ENCODE data around the gene PCDH15.
"Not testable (repeated sequence)": the region's sequence is repeated elsewhere in the genome, so short reads cannot be mapped to it uniquely, and the experiment has no call there.

PCDH15 gene

GRCh38 chr10:53978301-53978700 is 822.7 kb downstream of the PCDH15 start:
- DNase-seq (ENCODE audit: low spot score), result no peak

GRCh38 chr10:53977267-53977666 is 823.8 kb downstream of the PCDH15 start:
- no peak for DNase-seq (ENCODE audit: low spot score)

- peak; percentile 13 for DNase-seq (ENCODE audit: low spot score)
These were observed 843.6 kb downstream of the PCDH15 start for GRCh38 chr10:53957401-53957800.

DNA sequence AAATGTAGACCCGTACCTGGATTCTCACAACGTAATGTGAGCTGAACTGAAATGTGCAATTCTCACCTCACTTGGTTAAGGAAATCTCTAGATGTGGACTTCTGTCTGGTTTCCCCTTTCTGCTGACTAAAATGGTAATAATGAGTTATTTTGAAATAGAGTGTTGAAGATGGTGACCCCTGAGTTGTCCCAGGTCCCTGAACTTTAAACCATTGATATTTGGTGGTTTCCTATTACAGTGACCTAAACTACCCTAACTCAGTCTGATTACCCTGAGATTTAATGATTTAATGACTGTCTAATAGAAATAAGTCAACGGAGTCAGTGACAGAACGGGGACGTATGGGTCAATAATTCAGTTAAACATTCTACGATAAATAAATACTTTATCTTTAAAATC is 845.9 kb downstream of the PCDH15 start:
- no peak for DNase-seq (ENCODE audit: low spot score)

DNA sequence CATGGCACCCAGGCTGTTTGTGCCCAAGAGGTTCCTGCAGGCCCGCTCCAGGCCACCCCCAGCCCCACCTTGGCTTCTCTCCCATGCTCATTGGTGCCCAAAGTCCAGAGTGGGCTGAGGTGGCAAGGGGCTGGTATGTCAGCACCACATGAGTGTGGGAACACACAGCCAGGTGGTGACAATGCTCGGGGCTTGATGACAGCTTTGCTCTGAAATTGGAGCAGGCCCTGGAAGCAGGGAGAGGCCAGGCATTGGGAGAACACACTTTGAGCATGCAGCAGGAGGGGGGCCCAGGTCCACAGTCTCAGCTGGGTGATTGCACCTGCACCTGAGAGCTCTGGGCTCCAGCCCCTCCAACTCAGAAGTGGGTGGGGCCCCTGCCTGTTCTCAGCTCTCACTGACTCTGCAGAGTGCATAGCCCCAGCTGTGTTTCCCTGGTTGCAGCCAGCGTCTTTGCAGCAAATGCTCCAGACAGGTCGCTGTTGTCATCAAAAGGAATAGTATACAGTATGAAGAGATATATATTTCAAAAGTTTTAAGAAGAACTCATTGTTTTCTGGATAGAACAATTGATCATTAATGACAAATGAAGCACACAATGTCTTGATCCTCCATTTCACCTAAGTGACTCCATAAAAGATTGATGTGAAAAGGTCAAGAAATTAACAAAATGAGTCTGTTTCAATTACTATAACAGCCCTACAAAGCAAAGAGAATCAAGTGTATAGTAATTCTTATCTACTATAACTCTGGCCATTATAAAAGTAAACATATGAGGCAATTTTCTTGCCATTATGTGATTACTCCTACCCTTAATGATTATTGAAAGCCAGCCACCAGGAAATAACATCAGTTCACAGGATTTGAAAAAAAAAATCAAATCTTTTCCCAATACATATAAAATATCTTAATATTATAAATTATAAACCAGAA is 848.1 kb downstream of the PCDH15 start:
- DNase-seq (ENCODE audit: low spot score), result no peak

DNA sequence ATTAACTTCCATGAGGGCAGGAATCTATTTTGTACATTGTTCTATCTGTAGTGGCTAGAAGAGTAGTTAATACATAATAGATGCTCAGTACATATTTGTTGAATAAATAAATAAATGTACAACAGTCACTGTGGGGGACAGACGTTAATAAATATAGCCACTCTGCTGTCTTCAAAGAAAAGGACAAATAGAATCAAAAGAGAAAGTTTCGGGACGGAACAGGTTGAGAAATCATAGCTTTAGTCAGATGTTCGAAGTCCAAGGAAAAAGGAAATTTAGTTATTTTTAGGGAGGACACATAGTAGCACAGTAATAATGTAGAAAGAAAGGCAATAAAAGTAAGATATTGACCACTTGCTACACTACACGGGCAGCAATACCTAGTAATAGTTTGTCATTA is 861.4 kb downstream of the PCDH15 start:
- DNase-seq (ENCODE audit: low spot score), result no peak

GRCh38 chr10:53930648-53931047 is 870.4 kb downstream of the PCDH15 start:
- no peak for DNase-seq (ENCODE audit: low spot score)

GRCh38 chr10:53924051-53924700 is 876.9 kb downstream of the PCDH15 start:
- not testable (repeated sequence) for DNase-seq (ENCODE audit: low spot score)

- DNase-seq (ENCODE audit: low spot score), result no peak
These were observed 882.3 kb downstream of the PCDH15 start for GRCh38 chr10:53918755-53919154.

DNA sequence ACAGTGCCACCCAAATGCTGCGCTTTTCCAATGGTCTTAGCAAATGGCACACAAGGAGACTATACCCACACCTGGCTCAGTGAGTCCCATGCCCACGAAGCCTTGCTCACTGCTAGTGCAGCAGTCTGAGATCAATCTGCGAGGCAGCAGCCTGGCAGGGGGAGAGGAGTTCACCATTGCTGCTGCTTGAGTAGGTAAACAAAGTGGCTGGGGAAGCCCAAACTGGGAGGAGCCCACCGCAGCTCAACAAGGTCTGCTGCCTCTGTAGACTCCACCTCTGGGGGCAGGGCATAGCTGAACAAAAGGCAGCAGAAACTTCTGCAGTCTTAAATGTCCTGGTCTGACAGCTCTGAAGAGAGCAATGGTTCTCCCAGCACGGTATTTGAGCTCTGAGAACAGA is 891.2 kb downstream of the PCDH15 start:
- DNase-seq (ENCODE audit: low spot score), result no peak

- no peak for DNase-seq (ENCODE audit: low spot score)
These were observed 896.4 kb downstream of the PCDH15 start for GRCh38 chr10:53904506-53905241.

GRCh38 chr10:53903756-53904155 is 897.3 kb downstream of the PCDH15 start:
- no peak for DNase-seq (ENCODE audit: low spot score)

DNA sequence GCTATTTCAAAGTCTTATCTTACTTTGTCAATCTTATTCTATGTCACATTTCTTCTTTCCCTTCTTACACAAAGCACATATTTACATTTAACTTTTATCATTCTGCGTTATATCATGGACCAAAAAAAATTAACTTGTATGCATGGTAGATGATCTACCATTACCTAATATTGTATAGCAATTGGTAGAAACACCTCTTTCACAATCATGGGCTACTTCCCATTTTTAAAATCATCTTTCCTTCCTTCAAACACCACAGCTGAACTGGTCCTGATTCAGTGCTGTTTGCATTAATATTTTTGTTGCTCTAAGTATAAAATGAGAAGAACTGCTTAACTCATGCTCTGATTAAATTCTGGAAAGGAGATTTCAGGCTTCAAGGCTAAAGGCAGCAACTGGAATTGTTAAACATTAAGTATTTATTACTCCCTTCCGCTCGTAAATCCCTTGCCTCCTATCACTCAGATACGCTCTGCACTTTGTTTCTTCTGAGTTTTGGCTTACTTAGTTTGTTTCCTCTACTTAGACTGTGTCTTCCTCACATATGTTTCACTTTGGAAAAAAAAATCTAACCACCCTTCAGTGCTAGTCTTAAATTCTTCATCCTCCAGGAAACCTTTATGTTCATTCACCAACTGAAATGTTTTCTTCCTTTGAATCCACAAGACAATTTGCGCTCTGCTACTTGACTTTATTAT is 901.4 kb downstream of the PCDH15 start:
- DNase-seq (ENCODE audit: low spot score), result no peak

DNA sequence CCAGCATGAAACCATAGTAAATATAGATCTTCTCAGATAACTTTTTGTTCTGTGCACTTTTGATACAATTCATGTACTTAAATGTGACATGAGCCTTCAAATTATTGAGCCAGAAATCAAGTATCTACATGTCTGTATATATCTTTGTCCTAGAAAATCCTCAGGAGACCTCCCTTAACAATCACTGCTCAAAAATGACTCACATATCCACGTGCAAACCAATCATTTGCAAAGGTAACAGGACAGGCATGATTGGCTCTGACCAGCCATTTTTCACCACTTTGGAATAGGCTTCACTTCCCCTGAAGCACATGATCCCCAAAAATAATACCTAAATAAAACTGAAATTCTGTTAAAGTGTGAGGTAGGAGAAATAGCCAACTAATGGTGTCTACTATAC is 902.5 kb downstream of the PCDH15 start:
- no peak for DNase-seq (ENCODE audit: low spot score)

DNA sequence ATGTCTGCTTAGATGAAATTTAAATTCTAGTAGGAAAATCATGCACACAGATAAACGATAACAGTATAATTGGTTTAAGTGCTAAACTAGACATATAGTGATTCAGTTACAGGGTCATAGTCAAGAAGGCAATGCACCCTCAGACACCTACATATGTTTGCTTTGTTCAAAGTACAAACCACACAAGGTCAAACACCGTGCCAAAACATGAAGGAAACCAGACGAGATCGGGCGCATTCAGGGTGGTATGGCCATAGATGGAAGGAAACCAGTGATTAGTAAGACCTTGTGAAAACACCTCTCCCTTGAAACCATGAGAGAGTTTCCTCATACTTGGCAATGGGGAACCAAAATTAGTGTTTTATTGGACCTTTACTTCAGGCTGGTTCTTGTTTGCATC is 906.9 kb downstream of the PCDH15 start:
- DNase-seq (ENCODE audit: low spot score), result no peak

- DNase-seq (ENCODE audit: low spot score), result no peak
These were observed 908.0 kb downstream of the PCDH15 start for GRCh38 chr10:53893061-53893460.

DNA sequence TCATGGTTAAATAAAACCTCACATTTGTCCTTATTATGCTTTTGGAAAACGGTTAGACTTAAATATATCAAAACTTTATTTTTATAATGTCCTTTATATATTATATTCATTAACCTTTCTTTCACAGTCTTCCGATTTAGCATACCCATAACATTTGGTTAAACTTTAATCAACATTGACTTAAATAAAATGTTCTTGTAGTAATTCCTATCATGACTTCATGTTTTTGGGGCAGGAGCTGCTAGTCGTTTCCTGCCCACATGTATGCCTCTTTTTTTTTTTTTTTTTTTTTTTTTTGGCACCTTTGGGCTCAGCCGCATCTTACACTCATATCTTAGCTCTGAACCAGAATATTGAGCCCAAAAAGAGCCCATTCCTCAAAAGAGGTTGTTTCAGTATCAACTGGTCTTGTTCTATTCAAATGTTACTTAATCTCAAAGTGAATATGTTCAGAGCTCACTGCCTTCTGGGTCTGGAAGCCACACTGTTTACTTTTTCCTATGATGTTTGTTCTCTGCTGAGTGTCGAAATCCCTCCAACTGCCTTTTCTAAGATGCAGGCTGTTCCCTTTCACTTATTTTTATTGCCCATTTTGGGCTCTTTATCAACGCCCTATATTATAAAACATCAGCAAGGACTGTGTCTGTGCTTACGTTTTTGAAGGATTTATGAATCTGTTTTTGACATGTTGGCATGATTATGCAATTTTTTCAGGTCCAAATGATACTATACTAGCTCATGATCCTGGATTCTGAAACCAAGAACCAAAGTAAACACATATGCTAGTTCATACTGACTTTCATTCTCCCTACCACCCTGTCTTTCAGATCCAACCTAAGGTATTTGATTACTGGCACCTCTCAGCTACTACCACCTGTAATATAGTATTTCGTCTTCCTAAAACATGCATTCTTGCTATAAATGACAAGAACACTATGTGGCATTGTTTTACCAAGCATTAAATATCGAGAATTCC is 914.4 kb downstream of the PCDH15 start:
- DNase-seq (ENCODE audit: low spot score), result no peak

GRCh38 chr10:53864846-53865245 is 936.2 kb downstream of the PCDH15 start:
- DNase-seq (ENCODE audit: low spot score), result no peak

DNA sequence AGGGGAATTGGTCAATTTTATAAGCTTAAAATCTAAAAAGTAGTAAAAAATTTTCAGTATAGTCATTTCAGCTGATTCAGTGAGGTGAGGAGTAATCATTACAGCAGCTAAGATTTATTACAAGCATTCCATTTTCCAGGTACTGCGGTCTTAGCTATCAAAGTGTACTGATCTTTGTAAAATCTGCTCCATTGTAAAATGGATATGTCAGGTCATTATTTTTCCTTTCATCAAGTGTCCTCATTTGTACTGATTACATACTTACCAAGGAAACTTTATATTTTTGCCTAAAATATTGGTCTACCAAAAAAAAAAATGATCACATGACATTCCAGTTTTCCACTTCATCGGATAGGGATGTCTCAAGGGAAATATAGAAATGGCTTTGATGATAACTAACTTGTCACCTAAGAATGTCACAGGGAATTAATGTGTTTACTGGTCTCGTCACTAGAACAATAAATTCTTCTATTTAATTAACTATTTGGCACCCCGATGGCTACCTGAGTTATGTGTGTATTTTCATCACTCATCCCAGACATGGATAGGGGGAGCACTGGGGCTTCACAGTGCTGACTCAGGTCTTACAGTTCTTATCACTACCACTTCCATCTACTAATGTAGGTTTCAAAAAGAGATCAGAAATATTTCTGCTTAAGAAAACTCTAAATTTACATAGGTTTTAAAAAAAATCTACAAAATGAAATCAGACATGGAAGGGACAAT is 948.4 kb downstream of the PCDH15 start:
- no peak for DNase-seq (ENCODE audit: low spot score)

DNA sequence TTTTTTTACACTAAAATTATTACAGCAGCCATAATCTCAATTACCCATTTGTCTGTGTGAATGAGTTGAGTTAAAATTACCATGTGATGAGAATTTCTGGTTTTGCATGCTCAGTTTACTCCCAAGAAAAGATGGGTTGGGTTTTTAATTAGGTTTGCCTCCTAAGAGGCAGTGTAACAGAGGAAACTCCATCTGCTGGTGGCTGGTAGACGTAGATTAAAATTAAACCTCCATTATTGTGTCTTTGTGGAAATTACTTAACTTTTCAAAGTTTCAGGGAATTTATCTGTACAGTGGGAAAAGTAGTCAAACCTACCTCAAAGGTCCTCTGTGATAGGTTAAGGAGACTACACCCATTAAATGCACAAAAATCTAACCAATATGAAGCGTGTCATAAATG is 954.2 kb downstream of the PCDH15 start:
- no peak for DNase-seq (ENCODE audit: low spot score)

All from kidney capillary endothelial cell (primary cell).